Panc1 (cell line): Measurements from ENCODE around the gene TMED4. TPM values are rescaled to one million over a fixed set of nuclear protein-coding genes. Genes with fewer than 3 reads are reported as not detected.
"Not testable (repeated sequence)": the region's sequence is repeated elsewhere in the genome, so short reads cannot be mapped to it uniquely, and the experiment has no call there.

Source experiments
- ATAC-seq: fragments of 200-7000 bp; cut with Tn5 transposase; 2 replicates; pipeline ENCODE4 v1.9.1; 2020; ENCODE audit warnings: mild to moderate bottlenecking, moderate library complexity
- BruUV-seq: library from RNA; stranded (reverse); fragments of 400-500 nt; replicated peaks from 2 replicates; lab custom pipeline; 2021; lab: Mats Ljungman, UMichigan
- CTCF ChIA-PET: fragments of 300-600 bp; sonication (Branson Sonifier 250); formaldehyde crosslinking; loops from one replicate; lab custom pipeline; 2022; ENCODE audit warnings: antibody characterized with exemption; lab: Charles Lee
- POLR2A ChIA-PET: fragments of 300-600 bp; sonication (Branson Sonifier 250); formaldehyde crosslinking; loops from one replicate; lab custom pipeline; 2022; ENCODE audit warnings: antibody characterized with exemption; lab: Charles Lee
- DNase-seq: peaks from one replicate; pipeline ENCODE4 v3.0.0-alpha.2; 2010; ENCODE audit warnings: low read depth, low spot score
- H3K27ac ChIP-seq: 2 replicates; pipeline ENCODE4 v1.5.1; 2011; ENCODE audit warnings: mild to moderate bottlenecking, low read length, inconsistent platforms
- H3K27me3 ChIP-seq: fragments of 200-500 bp; sonication (Bioruptor generic); 2 replicates; pipeline ENCODE4 v1.6.0; 2014; ENCODE audit warnings: low read length, inconsistent platforms; ENCODE audit not compliant: control insufficient read depth, insufficient read depth
- H3K36me3 ChIP-seq: fragments of 200-500 bp; sonication (Bioruptor generic); 2 replicates; pipeline ENCODE4 v1.5.1; 2014; ENCODE audit warnings: inconsistent platforms, mild to moderate bottlenecking, low read length, moderate library complexity; ENCODE audit not compliant: control insufficient read depth, insufficient read depth
- H3K4me1 ChIP-seq: 2 replicates; pipeline ENCODE4 v1.5.1; 2011; ENCODE audit warnings: inconsistent platforms, mild to moderate bottlenecking, low read length, moderate library complexity; ENCODE audit not compliant: control insufficient read depth, insufficient read depth
- H3K4me3 ChIP-seq, 2 experiments: 2 replicates each; pipeline ENCODE4 v1.5.1; 2011 to 2012; ENCODE audit warnings: low read depth in 2 of 2, low read length in 2 of 2, mild to moderate bottlenecking in 2 of 2, inconsistent platforms in 1 of 2, moderate library complexity in 1 of 2
- H3K9me3 ChIP-seq: fragments of 200-500 bp; sonication (Bioruptor generic); 2 replicates; pipeline ENCODE4 v1.5.1; 2014; ENCODE audit warnings: low read depth, mild to moderate bottlenecking, inconsistent platforms, low read length, moderate library complexity; ENCODE audit not compliant: control insufficient read depth, insufficient read depth
- POLR2AphosphoS5 ChIP-seq: IDR thresholded peaks from 2 replicates; pipeline ENCODE4 v1.6.1; 2012; ENCODE audit warnings: mild to moderate bottlenecking, low read depth, low read length, moderate library complexity
- TCF7L2 ChIP-seq: IDR thresholded peaks from 2 replicates; pipeline ENCODE4 v1.6.1; 2011; ENCODE audit warnings: mild to moderate bottlenecking, low read depth, low read length, inconsistent platforms
- in situ Hi-C: cut with HindIII; loops from 2 replicates; pipeline ENCODE4 v1.10.0; 2016; ENCODE audit warnings: low sequenced_read_pairs, low pct_unique_long_range_greater_than_20kb
- intact Hi-C: fragments of 100-400 bp; cut with micrococcal nuclease; formaldehyde crosslinking; loops from one replicate; pipeline ENCODE4 v1.10.0; 2022; ENCODE audit not compliant: unreplicated experiment
- total RNA-seq: library from RNA; stranded (reverse); gene quantifications from one replicate; pipeline ENCODE4 v1.2.1, GENCODE V29; 2021; ENCODE audit not compliant: unreplicated experiment
- TF ChIP-seq, protein P1 (sequence below): fragments of 450-650 bp; IDR thresholded peaks from 2 replicates; pipeline ENCODE4 v1.5.1; 2017; ENCODE audit warnings: mild to moderate bottlenecking
- TF ChIP-seq, protein P2 (sequence below), 2 experiments: IDR thresholded peaks; 2 replicates each; pipeline ENCODE4 v1.6.1; 2011 to 2012; ENCODE audit warnings: low read depth in 2 of 2, control low read depth in 1 of 2, low read length in 1 of 2, mild to moderate bottlenecking in 1 of 2, moderate library complexity in 1 of 2; ENCODE audit not compliant: insufficient read depth in 1 of 2

The TMED4 gene
- total RNA-seq, 1 experiment from 2014 or later: 123 TPM

DNA sequence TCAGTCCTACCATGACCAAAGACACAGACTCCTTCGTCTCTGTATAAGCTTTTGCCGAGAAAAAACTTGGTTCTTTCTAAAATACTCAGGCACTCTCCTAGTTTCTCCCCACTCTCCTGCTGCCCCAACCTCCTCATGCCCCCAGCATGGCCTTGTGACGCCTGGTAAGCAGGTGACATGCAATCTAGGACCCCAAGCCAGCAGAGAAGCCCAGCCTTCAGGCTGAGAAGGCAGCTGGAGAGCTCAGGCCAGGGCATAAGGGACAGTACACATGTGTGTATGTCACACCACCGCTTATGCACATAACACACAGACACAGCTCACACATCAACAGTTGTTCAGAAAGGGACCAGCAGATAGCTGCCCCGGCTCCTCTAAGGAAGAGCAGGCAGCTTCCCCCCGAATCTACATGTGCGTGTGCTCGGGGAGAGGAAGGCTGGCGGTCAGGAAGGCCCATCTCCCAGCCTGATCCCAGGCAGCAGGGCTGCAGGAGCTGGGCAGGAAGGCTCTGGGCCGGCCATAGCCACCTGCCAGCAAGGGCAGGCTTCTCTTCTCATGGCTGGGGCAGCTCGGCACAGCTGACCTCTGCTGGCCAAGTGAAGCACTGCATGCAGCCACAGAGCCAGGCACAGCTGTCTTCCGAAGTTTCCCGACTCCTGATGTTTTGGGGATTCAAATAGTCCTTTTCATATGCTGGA is 16.8 kb downstream of the TMED4 start:
- no peak for TF ChIP-seq POLR2AphosphoS5
- TF ChIP-seq, protein P1, sequence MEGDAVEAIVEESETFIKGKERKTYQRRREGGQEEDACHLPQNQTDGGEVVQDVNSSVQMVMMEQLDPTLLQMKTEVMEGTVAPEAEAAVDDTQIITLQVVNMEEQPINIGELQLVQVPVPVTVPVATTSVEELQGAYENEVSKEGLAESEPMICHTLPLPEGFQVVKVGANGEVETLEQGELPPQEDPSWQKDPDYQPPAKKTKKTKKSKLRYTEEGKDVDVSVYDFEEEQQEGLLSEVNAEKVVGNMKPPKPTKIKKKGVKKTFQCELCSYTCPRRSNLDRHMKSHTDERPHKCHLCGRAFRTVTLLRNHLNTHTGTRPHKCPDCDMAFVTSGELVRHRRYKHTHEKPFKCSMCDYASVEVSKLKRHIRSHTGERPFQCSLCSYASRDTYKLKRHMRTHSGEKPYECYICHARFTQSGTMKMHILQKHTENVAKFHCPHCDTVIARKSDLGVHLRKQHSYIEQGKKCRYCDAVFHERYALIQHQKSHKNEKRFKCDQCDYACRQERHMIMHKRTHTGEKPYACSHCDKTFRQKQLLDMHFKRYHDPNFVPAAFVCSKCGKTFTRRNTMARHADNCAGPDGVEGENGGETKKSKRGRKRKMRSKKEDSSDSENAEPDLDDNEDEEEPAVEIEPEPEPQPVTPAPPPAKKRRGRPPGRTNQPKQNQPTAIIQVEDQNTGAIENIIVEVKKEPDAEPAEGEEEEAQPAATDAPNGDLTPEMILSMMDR: peak; percentile 99
- no TSS peak for BruUV-seq
- in situ Hi-C loops: no loop called here

DNA sequence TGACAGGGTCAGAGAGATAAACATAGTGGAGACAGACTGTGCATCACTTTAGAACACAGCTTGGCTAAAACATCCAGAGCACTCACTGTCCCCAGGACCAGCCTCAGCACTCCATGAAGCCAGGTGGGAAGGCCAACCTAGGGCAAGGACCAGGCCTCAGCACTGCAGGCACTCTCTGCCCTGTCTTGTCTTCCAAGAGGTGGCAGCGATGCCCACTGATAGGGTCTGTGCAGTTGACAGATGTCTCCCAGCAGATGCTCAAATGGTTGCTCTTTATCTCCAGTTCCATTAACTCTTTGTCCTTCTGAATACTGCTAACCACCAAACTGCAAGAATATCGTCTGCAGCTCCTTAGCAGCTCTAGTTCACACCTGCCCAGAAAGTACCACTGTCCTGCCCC is 17.4 kb downstream of the TMED4 start:
- in situ Hi-C loops: no loop called here

More for the DNA sequence above, 16.8 kb downstream of the TMED4 start:
- POLR2A ChIA-PET: no interaction called here
- Histone ChIP-seq H3K27me3 (no peaks in the 10 kb centered on the region), H3K9me3 (no peaks in the 10 kb centered on the region), H3K4me3 (no peak overlapping the region), H3K27ac (no peak overlapping the region), H3K36me3 (peaks cover 12% of the 10 kb centered on the region; the same call in 1 of the 2 replicates), H3K4me1 (peaks cover 6% of the 10 kb centered on the region; the same call in 1 of the 2 replicates)
- intact Hi-C loops: loop anchor here (10.0 kb wide), 1 partner anchor 320 kb away; no protein-coding TSS in a partner anchor
- ATAC-seq: peak; percentile 76
- DNase-seq: peak; percentile 48
- CTCF ChIA-PET: interaction anchor here (0.6 to 1.7 kb wide), 6 partner anchors 13 to 364 kb away, joined by 3 to 13 read pairs (median 4); partner anchors contain the start of gene YKT6

DNA sequence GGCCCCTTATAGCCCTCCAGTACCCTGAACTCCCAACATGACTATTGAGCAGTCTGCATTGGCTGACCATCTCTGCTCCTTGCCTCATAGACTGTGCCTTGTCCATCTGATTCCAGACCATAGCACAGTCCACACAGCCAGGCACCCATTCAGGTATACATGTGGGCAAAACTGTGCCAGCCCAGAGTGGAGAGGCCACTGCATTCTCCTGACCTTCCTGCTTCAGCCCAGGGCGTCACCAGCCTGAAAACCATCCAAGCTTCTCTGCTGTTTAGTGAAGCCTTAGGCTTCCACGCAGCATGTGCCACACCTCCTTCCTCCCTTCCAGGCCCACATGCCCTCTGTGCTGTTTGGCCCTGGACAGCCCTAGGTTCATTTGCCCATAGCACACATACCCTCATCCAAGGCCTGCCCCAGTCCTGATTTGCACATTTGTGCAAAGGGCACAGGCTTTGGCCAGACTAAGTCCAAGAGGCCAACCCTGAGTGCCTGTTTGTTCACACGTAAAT is 18.8 kb downstream of the TMED4 start:
- ChIA-PET CTCF (no interaction called here), POLR2A (no interaction called here)
- Histone ChIP-seq H3K4me1 (peaks cover 6% of the 10 kb centered on the region; the same call in 1 of the 2 replicates), H3K27me3 (no peaks in the 10 kb centered on the region), H3K4me3 (no peak overlapping the region), H3K27ac (no peak overlapping the region), H3K9me3 (no peaks in the 10 kb centered on the region), H3K36me3 (peaks cover 6% of the 10 kb centered on the region; the same call in 1 of the 2 replicates)
- TF ChIP-seq, protein P2, sequence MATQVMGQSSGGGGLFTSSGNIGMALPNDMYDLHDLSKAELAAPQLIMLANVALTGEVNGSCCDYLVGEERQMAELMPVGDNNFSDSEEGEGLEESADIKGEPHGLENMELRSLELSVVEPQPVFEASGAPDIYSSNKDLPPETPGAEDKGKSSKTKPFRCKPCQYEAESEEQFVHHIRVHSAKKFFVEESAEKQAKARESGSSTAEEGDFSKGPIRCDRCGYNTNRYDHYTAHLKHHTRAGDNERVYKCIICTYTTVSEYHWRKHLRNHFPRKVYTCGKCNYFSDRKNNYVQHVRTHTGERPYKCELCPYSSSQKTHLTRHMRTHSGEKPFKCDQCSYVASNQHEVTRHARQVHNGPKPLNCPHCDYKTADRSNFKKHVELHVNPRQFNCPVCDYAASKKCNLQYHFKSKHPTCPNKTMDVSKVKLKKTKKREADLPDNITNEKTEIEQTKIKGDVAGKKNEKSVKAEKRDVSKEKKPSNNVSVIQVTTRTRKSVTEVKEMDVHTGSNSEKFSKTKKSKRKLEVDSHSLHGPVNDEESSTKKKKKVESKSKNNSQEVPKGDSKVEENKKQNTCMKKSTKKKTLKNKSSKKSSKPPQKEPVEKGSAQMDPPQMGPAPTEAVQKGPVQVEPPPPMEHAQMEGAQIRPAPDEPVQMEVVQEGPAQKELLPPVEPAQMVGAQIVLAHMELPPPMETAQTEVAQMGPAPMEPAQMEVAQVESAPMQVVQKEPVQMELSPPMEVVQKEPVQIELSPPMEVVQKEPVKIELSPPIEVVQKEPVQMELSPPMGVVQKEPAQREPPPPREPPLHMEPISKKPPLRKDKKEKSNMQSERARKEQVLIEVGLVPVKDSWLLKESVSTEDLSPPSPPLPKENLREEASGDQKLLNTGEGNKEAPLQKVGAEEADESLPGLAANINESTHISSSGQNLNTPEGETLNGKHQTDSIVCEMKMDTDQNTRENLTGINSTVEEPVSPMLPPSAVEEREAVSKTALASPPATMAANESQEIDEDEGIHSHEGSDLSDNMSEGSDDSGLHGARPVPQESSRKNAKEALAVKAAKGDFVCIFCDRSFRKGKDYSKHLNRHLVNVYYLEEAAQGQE (IDR thresholded peaks at IDR 0.05; ENCODE audit: insufficient read depth in 1 of 2, low read depth in 2 of 2, low read length in 1 of 2): no peak
- TF ChIP-seq POLR2AphosphoS5: peak; percentile 31; the same call in 1 of the 2 replicates
- ATAC-seq: peak; percentile 27
- BruUV-seq: no TSS peak
- intact Hi-C loops (loop anchor here (5.0 to 10.0 kb wide), 2 partner anchors 71 to 318 kb away; partner anchors contain the start of gene NUDCD3), in situ Hi-C loops (no loop called here)
- DNase-seq: no peak

More for the DNA sequence above, 17.4 kb downstream of the TMED4 start:
- POLR2A ChIA-PET: no interaction called here
- TF ChIP-seq TCF7L2 (no peak), POLR2AphosphoS5 (peak; percentile 40; the same call in 1 of the 2 replicates)
- no TSS peak for BruUV-seq
- Histone ChIP-seq H3K4me3 (no peak overlapping the region), H3K36me3 (peaks cover 11% of the 10 kb centered on the region; the same call in 1 of the 2 replicates), H3K27me3 (no peaks in the 10 kb centered on the region), H3K9me3 (no peaks in the 10 kb centered on the region), H3K27ac (no peak overlapping the region), H3K4me1 (peaks cover 6% of the 10 kb centered on the region; the same call in 1 of the 2 replicates)
- ATAC-seq (no peak), DNase-seq (no peak)
- intact Hi-C loops: loop anchor here (5.0 to 10.0 kb wide), 2 partner anchors 72 to 320 kb away; partner anchors contain the start of gene NUDCD3
- CTCF ChIA-PET: interaction anchor here (0.6 to 1.7 kb wide), 2 partner anchors 324 kb away, joined by 3 to 6 read pairs; no protein-coding TSS in a partner anchor

DNA sequence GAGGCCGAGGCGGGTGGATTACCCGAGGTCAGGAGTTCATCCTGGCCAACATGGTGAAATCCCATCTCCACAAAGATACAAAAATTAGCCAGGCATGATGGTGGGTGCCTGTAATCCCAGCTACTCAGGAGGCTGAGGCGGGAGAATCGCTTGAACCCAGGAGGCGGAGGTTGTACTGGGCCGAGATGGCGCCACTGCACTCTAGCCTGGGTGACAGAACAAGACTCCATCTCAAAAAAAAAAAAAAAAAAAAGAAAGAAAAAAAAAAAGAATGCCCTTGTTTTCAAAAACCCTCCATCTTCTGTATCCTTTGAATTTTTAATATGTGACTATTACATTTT is 19.4 kb downstream of the TMED4 start:
- POLR2A ChIA-PET: not testable (repeated sequence)

More for the DNA sequence above, 19.4 kb downstream of the TMED4 start:
- H3K36me3 ChIP-seq, H3K27ac ChIP-seq, ATAC-seq, CTCF ChIA-PET, DNase-seq, BruUV-seq, H3K4me3 ChIP-seq, in situ Hi-C loops, H3K4me1 ChIP-seq, H3K27me3 ChIP-seq, H3K9me3 ChIP-seq: not testable (repeated sequence)
- intact Hi-C loops: loop anchor here (5.0 to 10.0 kb wide), 2 partner anchors 70 to 318 kb away; partner anchors contain the start of gene NUDCD3
